ENCODE data around the gene PHF5A.
A peak's percentile ranks its signal among the peaks of the same experiment; 100 is the strongest.

GRCh38 chr22:41518048-41518347, 49.5 kb upstream of the PHF5A start:
- TF ChIP-seq CTCF (conservative IDR thresholded peaks at IDR 0.05; ENCODE audit: low read depth, low read length): 0 out of 2 replicates have a peak, but pooled peaks have one; percentile 6
- no peak for TF ChIP-seq EZH2 (IDR thresholded peaks at IDR 0.05; ENCODE audit: borderline replicate concordance, low read depth, low read length, poor library complexity, severe bottlenecking)

All from A673 (cell line).